Right lung (tissue), 5 donors: ENCODE measurements around the gene S1PR4. TPM values are rescaled to one million over a fixed set of nuclear protein-coding genes. Genes with fewer than 3 reads are reported as not detected.
"Not testable (repeated sequence)": the region's sequence is repeated elsewhere in the genome, so short reads cannot be mapped to it uniquely, and the experiment has no call there.

ENCODE experiments used
- DNase-seq, 2 donors: peaks; one replicate each; pipeline ENCODE4 v3.0.0-alpha.2; 2013
- polyA plus RNA-seq, 5 donors: library from polyadenylated mRNA; unstranded; fragments of 120-200 nt; gene quantifications; one replicate each; pipeline versions ENCODE4 v1.2.1 to v1.2.3, GENCODE V29; 2013; ENCODE audit warnings: inconsistent platforms in 1 of 5, low replicate concordance in 1 of 5; ENCODE audit not compliant: insufficient read length in 5 of 5, insufficient read depth in 1 of 5

The S1PR4 gene
- polyA plus RNA-seq, 5 donors: 1.2 to 2.8 (median 1.7) TPM

DNA sequence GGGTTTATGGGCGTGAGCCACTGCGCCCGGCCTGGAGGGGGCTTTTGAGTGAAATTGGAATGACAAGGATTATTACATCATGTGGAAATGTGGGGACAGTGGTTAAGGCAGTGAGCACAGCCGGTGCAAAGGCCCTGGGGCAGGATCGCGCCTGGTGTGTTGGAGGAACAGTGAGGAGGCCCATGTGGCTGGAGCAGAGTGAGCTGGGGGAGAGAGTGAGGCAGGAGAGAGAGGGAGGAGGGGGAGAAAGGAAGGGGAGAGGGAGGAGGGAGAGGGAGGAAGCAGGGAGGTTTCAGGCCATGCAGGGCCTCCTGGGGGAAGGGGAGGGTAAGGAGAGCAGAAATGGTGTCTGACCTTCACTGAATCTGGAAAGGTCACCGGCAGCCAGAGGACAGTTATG is 34.6 kb downstream of the S1PR4 start:
- no peak for DNase-seq

GRCh38 chr19:3216874-3217273 is 38.3 kb downstream of the S1PR4 start:
- no peak for DNase-seq

- DNase-seq: no peak
These were observed 42.0 kb downstream of the S1PR4 start for GRCh38 chr19:3220576-3220975.

DNA sequence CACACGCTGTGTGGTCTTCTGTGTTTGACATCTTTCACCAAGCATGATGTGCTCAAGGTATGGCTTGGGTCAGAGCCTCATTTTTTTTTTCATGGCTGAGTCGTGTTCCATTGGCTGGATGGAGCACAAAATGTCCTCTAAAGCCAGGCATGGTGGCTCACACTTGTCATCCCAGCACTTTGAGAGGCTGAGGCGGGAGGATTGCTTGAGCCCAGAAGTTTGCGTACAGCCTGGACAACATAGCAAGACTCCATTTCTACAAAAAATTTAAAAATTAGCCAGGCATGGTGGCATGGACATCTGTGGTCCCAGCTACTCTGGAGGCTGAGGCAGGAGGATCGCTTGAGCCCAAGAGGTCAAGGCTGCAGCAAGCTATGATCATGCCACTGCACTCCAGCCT is 43.0 kb downstream of the S1PR4 start:
- not testable (repeated sequence) for DNase-seq

DNA sequence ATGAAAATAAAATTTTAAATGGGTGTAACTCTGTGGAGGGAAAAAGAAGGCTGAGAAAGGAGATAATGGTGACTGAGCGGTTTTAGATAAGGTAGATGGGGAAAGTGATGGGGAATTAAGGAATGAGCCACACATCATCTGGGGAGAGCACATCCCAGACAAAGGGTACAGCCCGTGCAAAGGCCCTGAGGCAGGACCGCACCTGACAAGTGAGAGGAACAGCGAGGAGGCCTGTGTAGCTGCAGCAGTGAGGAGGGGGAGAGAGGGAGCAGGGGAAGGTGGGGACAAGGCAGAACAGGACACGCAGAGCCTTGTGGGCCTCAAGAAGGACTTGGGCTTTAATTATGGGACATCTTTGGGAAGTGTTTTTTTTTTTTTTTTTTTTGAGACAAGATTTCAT is 44.1 kb downstream of the S1PR4 start:
- DNase-seq: no peak

DNA sequence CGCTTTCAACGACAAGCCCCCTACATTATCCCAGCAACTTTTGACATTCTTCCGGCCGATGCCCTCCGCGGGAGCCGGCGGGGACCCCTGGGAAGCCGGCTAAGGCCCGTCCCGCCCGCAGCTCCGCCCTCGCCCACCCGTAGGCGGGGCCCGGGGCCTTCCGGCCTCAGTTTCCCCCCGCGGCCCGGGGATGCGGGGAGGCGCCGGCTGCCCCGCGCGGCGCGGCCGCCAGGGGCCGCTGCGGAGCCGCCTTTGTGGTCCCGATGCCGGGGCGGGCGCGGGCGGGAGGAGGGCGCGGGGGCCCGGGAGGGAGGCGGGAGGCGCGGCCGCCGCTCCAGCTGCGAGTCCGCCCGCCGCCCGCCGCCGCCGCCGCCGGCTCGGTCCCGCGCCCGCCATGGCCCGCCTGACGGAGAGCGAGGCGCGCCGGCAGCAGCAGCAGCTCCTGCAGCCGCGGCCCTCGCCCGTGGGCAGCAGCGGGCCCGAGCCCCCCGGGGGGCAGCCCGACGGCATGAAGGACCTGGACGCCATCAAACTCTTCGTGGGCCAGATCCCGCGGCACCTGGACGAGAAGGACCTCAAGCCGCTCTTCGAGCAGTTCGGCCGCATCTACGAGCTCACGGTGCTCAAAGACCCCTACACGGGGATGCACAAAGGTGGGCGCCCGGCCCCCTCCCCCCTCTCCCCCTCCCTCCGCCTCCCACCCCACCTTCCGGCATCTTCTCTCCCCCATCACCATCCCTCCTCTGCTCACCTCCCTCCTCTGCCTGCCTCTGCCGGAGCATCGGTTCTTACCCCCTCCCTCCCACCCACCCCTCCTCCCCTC is 46.0 kb downstream of the S1PR4 start, which contains the start of gene CELF5:
Gene CELF5, plus strand, starts transcription at position 316 of the 823 bp plus-strand sequence. Its CDS starts 79 bp downstream, at position 395.
- peak; percentile 17 to 21 for DNase-seq

DNA sequence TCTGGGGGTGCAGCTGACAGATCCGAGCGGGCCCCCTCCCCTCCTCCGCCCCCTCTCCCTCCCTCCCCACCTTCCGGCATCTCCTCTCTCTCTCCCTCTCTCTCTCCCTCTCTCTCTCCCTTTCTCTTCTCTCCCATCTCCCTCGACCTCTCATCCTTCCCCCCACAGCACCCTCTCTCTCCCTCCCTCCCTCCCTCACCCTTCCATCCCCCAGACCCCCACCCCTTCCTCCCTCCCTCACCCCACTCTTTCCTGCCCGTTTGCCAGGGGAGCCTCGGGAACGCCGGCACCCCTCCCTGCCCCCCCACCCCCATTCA is 46.6 kb downstream of the S1PR4 start:
- no peak for DNase-seq

GRCh38 chr19:3225677-3226093 is 47.1 kb downstream of the S1PR4 start:
- no peak for DNase-seq

DNA sequence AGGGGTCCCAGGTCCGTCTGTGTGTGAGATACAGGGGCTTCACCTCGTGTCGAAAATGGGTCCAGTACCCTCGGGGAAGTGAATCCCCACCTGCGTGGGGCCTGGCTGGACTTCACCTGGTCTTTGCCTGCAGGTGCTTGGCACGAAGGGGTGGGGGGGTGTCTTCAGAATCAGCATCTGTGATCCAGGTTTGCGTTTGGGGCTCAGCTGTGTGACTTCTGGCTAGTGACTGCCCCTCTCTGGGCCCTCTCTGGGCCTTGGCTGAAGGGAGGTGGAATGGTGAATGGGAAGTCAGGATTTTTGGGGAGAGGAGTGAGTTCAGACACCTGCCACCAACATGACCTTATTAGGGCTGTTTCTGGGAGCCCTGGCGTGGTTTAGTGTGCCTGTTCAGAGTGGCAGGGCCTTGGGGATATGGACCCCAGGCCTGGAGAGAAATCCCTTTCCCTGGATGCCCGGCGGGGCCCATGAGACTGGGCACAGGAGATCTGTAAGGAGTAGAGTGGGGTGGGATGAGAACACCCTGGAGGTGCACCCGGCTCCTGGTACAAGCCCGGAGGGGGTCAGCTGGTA is 48.6 kb downstream of the S1PR4 start:
- DNase-seq: no peak

GRCh38 chr19:3229346-3229743 is 50.8 kb downstream of the S1PR4 start:
- no peak for DNase-seq

Other genes starting within 250 kb of the S1PR4 start
- 10 to 100 TPM in 1 of 5 donors, 1 to 10 TPM in 4; 7.7 to 11.1 (median 8.8) TPM for gene ZNF77, start 233.8 kb upstream of the S1PR4 start, polyA plus RNA-seq
- gene TLE6, start 201.2 kb upstream of the S1PR4 start, polyA plus RNA-seq: 10 to 100 TPM in 3 of 5 donors, 1 to 10 TPM in 2; 8.2 to 13.6 (median 11.8) TPM
- gene TLE2, start 149.5 kb upstream of the S1PR4 start, polyA plus RNA-seq: 100 to 1,000 TPM; 136 to 267 (median 184) TPM
- 1,000 to 10,000 TPM in 1 of 5 donors, 100 to 1,000 TPM in 4; 691 to 1,051 (median 791) TPM for gene TLE5, start 116.3 kb upstream of the S1PR4 start, polyA plus RNA-seq
- gene GNA11, start 84.4 kb upstream of the S1PR4 start, polyA plus RNA-seq: 10 to 100 TPM; 43.6 to 67.9 (median 54.6) TPM
- gene GNA15, start 42.7 kb upstream of the S1PR4 start, polyA plus RNA-seq: 1 to 10 TPM; 1.7 to 3.9 (median 2.3) TPM
- 10 to 100 TPM; 22.1 to 52.4 (median 34.4) TPM for gene NCLN, start 7.2 kb downstream of the S1PR4 start, polyA plus RNA-seq
- gene CELF5, start 45.9 kb downstream of the S1PR4 start, polyA plus RNA-seq: 1 to 10 TPM; 1.3 to 4.1 (median 2.3) TPM
- gene NFIC, start 187.8 kb downstream of the S1PR4 start, polyA plus RNA-seq: 10 to 100 TPM; 31.3 to 72.3 (median 36.8) TPM